Measurements from ENCODE around the gene SFMBT1. TPM values are rescaled to one million over a fixed set of nuclear protein-coding genes. Genes with fewer than 3 reads are reported as not detected.

Gene SFMBT1
- total RNA-seq, 2 experiments from 2014 or later: 12.9 to 18.1 TPM

- Histone ChIP-seq H3K9me3 (ENCODE audit: low read length) (no peaks in the 10 kb centered on the region), H3K4me2 (ENCODE audit: low read length) (no peak overlapping the region), H3K79me2 (ENCODE audit: insufficient read depth, low read depth, low read length) (no peaks in the 10 kb centered on the region), H3K4me1 (ENCODE audit: insufficient read depth, low read length, poor library complexity, severe bottlenecking) (no peaks in the 10 kb centered on the region), H3K27ac (ENCODE audit: low read depth, low read length, poor library complexity, severe bottlenecking) (no peak overlapping the region), H4K20me1 (ENCODE audit: insufficient read depth, low read length) (no peaks in the 10 kb centered on the region), H3K36me3 (ENCODE audit: insufficient read depth, low read length) (no peaks in the 10 kb centered on the region), H3K4me3 (ENCODE audit: low read depth, low read length, poor library complexity, severe bottlenecking) (no peak overlapping the region), H3K9me2 (ENCODE audit: insufficient read depth, low read length) (no peaks in the 10 kb centered on the region), H2AFZ (ENCODE audit: low read length) (no peak overlapping the region)
- ChIA-PET CTCF (ENCODE audit: unreplicated experiment) (no interaction called here), POLR2A (no interaction called here)
- intact Hi-C loops (cut with micrococcal nuclease; ENCODE audit: unreplicated experiment): no loop called here
- BruUV-seq (replicated peaks): no TSS peak
- no peak for DNase-seq (ENCODE audit: low spot score)
- TF ChIP-seq, protein P1, sequence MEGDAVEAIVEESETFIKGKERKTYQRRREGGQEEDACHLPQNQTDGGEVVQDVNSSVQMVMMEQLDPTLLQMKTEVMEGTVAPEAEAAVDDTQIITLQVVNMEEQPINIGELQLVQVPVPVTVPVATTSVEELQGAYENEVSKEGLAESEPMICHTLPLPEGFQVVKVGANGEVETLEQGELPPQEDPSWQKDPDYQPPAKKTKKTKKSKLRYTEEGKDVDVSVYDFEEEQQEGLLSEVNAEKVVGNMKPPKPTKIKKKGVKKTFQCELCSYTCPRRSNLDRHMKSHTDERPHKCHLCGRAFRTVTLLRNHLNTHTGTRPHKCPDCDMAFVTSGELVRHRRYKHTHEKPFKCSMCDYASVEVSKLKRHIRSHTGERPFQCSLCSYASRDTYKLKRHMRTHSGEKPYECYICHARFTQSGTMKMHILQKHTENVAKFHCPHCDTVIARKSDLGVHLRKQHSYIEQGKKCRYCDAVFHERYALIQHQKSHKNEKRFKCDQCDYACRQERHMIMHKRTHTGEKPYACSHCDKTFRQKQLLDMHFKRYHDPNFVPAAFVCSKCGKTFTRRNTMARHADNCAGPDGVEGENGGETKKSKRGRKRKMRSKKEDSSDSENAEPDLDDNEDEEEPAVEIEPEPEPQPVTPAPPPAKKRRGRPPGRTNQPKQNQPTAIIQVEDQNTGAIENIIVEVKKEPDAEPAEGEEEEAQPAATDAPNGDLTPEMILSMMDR (conservative IDR thresholded peaks at IDR 0.05; ENCODE audit: low read length): no peak
- TF ChIP-seq EZH2phosphoT487 (IDR thresholded peaks at IDR 0.05; ENCODE audit: borderline replicate concordance, low read depth, low read length): no peak
Measured at GRCh38 chr3:53003320-53003719, 42.6 kb downstream of the SFMBT1 start.

DNA sequence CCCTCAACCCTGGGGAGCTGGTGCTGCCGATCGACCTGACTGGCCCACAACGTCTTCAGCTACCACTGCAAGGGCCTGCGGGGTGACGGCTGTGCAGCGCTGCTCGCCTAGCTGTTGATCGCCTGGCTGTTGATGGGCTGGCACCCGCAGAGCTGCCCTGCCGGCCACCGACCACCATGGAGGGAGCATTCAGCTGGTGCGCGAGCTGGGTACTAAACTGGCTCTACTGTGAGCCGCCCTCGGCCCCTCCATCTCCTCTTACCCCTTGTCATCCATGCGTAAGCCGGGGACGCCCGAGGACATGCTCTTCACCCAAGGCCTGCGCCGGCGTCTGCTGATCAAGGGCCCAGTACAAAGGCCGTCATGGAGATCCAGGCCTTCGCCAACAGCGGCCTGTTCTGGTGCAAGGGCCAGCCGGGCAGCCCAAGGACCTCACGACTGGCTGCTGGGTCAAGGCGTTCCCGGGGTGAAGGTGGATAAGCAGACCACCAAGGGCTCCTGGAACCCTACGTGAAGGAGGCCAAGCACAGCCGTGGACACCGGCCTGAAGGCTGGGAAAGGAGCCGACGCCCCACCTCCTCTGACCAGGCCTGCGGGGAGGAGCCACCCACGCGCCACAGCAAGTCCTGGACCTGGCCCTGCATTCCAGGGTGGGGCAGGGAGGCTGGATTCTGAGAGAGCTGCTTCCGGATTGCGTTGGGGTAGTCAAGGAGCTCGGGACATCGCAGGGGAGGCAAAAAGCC is 46.9 kb downstream of the SFMBT1 start:
- Histone ChIP-seq H2AFZ (ENCODE audit: low read length) (no peak overlapping the region), H4K20me1 (ENCODE audit: insufficient read depth, low read length) (no peaks in the 10 kb centered on the region), H3K4me3 (ENCODE audit: low read depth, low read length, poor library complexity, severe bottlenecking) (no peak overlapping the region), H3K4me2 (ENCODE audit: low read length) (no peak overlapping the region), H3K27ac (ENCODE audit: low read depth, low read length, poor library complexity, severe bottlenecking) (no peak overlapping the region), H3K4me1 (ENCODE audit: insufficient read depth, low read length, poor library complexity, severe bottlenecking) (no peaks in the 10 kb centered on the region), H3K79me2 (ENCODE audit: insufficient read depth, low read depth, low read length) (no peaks in the 10 kb centered on the region), H3K36me3 (ENCODE audit: insufficient read depth, low read length) (no peaks in the 10 kb centered on the region), H3K9me2 (ENCODE audit: insufficient read depth, low read length) (no peaks in the 10 kb centered on the region), H3K9me3 (ENCODE audit: low read length) (no peaks in the 10 kb centered on the region)
- ChIA-PET POLR2A (interaction anchor here (0.6 kb wide), 1 partner anchor 291 kb away, joined by 3 read pairs; no protein-coding TSS in a partner anchor), CTCF (ENCODE audit: unreplicated experiment) (no interaction called here)
- no TSS peak for BruUV-seq (replicated peaks)
- intact Hi-C loops (cut with micrococcal nuclease; ENCODE audit: unreplicated experiment): no loop called here
- TF ChIP-seq, protein P1 (conservative IDR thresholded peaks at IDR 0.05; ENCODE audit: low read length): no peak
- no peak for TF ChIP-seq EZH2phosphoT487 (IDR thresholded peaks at IDR 0.05; ENCODE audit: borderline replicate concordance, low read depth, low read length)
- DNase-seq (ENCODE audit: low spot score): no peak

GRCh38 chr3:52990637-52991036 is 55.2 kb downstream of the SFMBT1 start:
- Histone ChIP-seq H3K4me1 (ENCODE audit: insufficient read depth, low read length, poor library complexity, severe bottlenecking) (no peaks in the 10 kb centered on the region), H3K4me3 (ENCODE audit: low read depth, low read length, poor library complexity, severe bottlenecking) (no peak overlapping the region), H3K9me2 (ENCODE audit: insufficient read depth, low read length) (no peaks in the 10 kb centered on the region), H3K4me2 (ENCODE audit: low read length) (no peak overlapping the region), H4K20me1 (ENCODE audit: insufficient read depth, low read length) (no peaks in the 10 kb centered on the region), H3K79me2 (ENCODE audit: insufficient read depth, low read depth, low read length) (no peaks in the 10 kb centered on the region), H3K36me3 (ENCODE audit: insufficient read depth, low read length) (no peaks in the 10 kb centered on the region), H3K27ac (ENCODE audit: low read depth, low read length, poor library complexity, severe bottlenecking) (no peak overlapping the region), H2AFZ (ENCODE audit: low read length) (no peak overlapping the region), H3K9me3 (ENCODE audit: low read length) (no peaks in the 10 kb centered on the region)
- CTCF ChIA-PET (ENCODE audit: unreplicated experiment): no interaction called here
- DNase-seq (ENCODE audit: low spot score): no peak
- POLR2A ChIA-PET: interaction anchor here (0.6 kb wide), 1 partner anchor 10 kb away, joined by 4 read pairs; no protein-coding TSS in a partner anchor
- intact Hi-C loops (cut with micrococcal nuclease; ENCODE audit: unreplicated experiment): no loop called here
- no TSS peak for BruUV-seq (replicated peaks)
- TF ChIP-seq, protein P1 (conservative IDR thresholded peaks at IDR 0.05; ENCODE audit: low read length): no peak
- no peak for TF ChIP-seq EZH2phosphoT487 (IDR thresholded peaks at IDR 0.05; ENCODE audit: borderline replicate concordance, low read depth, low read length)

Measured in OCI-LY7 (cell line).